ENCODE measurements around the gene CNTNAP1.
"Not testable (repeated sequence)": the region's sequence is repeated elsewhere in the genome, so short reads cannot be mapped to it uniquely, and the experiment has no call there.

DNA sequence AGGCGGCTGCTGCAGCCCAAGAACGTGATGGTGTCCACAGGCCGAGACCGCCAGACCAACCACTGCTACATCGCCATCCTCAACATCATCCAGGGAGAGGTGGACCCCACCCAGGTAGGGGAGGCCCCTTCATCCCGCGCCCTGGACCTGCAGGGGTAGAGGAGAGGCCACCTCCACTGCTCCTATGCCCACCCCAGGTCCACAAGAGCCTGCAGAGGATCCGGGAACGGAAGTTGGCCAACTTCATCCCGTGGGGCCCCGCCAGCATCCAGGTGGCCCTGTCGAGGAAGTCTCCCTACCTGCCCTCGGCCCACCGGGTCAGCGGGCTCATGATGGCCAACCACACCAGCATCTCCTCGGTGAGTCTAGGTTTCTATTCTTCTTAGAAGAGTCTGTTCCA is 16.2 kb upstream of the CNTNAP1 start:
- TF ChIP-seq, protein P1, sequence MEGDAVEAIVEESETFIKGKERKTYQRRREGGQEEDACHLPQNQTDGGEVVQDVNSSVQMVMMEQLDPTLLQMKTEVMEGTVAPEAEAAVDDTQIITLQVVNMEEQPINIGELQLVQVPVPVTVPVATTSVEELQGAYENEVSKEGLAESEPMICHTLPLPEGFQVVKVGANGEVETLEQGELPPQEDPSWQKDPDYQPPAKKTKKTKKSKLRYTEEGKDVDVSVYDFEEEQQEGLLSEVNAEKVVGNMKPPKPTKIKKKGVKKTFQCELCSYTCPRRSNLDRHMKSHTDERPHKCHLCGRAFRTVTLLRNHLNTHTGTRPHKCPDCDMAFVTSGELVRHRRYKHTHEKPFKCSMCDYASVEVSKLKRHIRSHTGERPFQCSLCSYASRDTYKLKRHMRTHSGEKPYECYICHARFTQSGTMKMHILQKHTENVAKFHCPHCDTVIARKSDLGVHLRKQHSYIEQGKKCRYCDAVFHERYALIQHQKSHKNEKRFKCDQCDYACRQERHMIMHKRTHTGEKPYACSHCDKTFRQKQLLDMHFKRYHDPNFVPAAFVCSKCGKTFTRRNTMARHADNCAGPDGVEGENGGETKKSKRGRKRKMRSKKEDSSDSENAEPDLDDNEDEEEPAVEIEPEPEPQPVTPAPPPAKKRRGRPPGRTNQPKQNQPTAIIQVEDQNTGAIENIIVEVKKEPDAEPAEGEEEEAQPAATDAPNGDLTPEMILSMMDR (IDR thresholded peaks at IDR 0.05): not testable (repeated sequence)
- TF ChIP-seq POLR2AphosphoS5 (IDR thresholded peaks at IDR 0.05): not testable (repeated sequence)

All from stomach (tissue), 4 donors.